IPS DF 19.7 (cell line): ENCODE results near the gene HNMT.
"Not testable (repeated sequence)": the region's sequence is repeated elsewhere in the genome, so short reads cannot be mapped to it uniquely, and the experiment has no call there.

ENCODE experiments used
- DNase-seq: peaks from one replicate; pipeline ENCODE4 v3.0.0-alpha.2; 2013; ENCODE audit warnings: low read depth, low spot score

Gene HNMT

DNA sequence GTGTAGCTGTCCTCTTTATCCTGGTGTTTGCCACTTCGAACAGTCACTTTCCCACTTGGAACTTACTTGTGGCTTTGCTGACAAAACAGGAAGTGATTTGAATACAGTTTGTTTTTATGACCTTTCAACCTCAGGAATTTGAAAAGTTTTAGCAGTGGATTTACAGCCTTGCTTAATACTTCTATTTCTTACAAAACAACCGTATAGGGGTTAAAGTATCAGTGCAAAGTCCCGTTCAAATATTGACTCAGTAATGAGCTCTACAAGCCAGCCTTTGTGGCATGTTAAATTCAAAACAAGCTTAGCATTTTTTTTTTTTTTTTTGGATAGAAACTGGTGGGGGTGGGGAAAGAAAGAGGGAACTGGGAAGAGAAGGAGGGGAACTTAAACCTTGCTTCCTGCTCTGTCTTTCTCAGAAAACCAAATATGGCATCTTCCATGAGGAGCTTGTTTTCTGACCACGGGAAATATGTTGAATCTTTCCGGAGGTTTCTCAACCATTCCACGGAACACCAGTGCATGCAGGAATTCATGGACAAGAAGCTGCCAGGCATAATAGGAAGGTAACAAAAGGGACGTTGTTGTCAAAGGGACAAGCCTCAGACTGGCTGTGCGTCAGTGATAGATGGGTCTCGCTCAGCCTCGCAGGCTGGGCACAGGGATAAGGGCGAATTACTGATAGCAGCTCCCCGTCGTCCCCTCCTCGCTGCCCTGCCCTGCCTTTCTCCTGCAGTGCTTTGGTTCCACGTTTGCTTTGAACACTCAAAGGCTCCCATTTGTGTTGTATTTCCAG lies at the start of gene HNMT:
HNMT (plus strand) TSS at position 408 of the 793 bp plus-strand sequence; CDS start at position 427, 19 bp downstream.
- no peak for DNase-seq

DNA sequence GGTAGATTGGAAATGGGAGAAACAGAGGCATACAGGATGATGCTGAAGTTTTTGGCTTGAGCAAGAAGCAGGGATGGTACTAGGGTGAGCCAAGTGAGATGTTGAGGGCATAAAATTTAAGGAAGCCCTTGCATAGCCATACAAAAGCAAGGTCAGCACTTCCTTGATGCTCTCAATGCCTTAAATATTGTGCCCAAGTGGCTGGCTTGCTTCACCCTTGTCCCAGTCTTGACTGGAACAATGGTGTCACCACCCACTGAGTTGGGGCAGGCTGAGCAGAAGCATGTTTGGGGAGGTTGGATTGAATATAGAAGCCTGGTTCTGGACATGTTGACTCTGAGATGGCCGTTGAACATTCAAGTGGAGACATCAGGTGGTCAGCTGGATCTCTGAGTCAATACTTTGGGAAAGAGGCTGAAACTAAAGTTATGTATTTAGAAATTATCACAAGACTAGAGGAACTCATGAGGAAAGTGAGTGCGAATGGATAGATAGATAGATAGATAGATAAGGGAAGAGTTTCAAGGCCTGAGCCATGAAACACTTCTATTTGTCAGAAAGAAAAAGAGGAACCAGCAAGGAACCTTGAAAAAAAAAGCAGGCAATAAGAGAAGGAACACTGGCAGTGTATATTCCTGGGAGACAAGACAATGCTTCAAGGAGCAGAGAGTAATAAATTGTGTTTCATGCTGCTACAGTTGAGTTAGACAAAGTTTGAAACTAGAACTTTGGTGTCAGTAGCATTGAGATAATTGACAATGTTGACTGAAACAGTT lies 43.0 kb upstream of the HNMT start:
- no peak for DNase-seq

DNA sequence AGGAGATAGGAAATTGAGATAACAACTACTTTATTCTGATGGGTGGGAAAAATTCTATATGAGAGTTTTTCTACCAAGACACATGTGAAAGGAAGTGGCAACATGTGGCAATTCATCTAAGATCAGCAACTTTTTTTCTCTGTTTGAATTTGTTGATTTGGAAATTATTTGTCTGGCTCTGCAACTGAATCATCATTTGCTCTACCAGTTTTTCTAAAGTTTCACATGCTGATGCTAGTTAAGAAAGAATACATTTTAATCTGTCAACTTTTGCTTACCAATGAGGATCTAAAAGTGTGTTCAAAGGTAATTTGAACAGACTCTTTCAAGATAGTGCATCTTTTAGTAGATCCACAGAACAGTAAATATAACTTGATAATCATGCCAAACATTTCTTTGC lies 42.1 kb upstream of the HNMT start:
- not testable (repeated sequence) for DNase-seq

DNA sequence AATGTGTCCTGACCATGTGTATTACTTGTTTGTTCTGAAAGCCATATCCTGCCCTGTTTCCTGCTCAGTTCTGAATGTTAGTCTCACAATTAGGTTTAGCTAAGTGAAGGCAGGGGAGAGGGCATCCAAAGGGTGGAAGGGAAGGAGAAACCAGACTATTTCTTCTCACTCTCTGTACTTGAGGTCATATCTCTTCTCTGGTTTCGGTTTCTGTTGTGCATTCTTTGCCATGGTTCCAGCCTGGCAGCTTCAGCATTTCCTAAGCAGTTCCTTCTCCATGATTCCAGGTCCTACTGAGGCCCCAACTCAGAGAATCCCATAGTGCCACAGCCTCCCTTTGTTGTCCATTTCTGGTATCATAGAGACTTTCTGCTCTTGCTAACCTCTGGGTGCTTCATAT lies 40.3 kb upstream of the HNMT start:
- no peak for DNase-seq

DNA sequence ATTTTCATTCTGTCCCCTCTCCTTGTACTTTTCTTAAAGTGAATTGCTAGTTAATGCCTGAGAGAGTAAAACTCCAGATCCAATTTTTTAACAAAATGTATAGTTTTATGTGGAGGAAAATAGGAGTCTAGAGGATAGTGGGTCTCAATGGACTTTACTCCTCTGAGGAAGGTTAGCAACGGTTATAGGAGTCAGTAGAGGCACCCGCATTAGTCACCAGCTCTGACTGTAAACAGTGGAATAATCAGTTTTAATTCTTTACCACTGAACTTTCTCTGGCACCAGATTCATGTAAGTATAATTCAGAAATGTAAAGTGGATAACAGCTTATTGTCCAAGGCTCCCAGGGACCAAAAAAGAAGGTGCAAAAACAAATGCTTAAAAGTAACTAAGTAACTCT lies 38.7 kb upstream of the HNMT start:
- DNase-seq, result no peak

DNA sequence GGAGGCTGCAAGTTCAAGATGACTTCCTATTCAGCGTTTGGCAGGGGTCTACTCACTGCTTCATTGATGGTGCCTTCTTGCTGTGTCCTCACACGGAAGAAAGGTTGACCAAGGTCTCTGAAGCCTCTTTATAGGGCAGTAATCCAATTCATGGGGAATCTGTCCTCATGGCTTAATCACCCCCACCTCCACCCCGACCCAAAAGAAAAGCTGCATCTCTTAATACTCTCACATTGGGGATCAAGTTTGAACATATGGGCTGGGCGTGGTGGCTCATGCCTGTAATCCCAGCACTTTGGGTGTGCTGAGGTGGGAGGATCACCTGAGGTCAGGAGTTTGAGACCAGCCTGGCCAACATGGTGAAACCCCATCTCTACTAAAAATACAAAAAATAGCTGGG lies 36.4 kb upstream of the HNMT start:
- no peak for DNase-seq

DNA sequence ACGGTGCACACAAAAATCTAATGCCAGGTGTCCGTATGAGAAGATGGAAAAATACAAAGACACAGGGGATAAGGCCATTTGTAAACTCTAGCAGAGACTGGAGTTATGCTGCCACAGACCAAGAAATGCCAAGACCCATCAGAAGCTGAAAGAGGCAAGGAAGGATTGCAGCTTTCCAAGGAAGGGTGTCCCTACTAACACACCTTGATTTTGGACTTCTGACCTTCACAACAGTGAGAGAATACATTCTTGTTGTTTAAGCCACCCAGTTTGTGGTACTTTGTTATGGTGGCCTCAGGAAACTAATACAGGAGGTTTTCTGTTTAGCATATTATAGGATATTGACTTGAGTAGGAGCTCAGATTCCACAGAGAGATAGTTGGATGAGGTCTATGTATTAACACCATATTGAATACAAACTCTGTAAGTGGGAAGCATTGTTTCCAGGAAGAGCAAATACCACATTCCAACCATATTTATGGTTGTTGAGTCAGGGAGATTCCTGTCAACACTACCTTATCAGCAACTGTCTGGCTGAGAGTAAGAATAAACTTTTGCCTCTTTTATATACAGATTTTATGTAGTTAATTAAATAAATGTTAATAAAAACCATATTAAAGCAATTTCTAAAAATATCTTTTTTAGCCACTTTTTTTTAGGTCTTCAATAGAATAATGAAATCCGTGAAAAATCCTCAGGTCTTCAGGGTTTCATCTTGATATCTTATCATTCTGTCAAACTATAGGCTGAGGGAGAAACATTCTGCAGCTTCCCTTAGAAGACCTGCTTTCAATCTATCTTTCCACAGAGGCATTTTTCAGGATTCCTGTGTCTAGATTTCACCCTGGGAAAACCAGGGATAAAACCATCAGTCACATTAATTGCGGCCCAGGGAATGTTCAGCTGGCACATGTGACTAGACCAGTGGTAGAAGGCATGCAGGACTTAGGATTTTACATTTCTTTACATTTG lies 35.4 kb upstream of the HNMT start:
- no peak for DNase-seq

DNA sequence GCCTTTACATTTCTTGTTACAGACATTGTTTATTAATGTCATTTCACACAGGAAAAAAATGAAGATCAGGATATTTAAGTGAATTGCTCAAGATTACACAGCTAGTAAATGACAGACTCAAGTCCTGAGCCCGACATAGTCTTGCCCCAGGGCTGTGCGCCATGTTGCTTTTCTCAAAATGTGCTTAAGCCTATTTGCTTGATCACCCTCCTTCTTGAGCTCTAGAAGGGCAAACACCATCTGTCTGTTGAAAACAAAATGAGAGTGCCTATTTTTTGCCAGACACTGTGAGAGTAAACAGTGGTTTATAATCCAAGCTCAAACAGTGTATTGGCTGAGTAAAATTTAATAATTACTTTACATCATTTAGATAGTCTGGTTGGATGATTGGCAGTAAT lies 34.8 kb upstream of the HNMT start:
- no peak for DNase-seq

DNA sequence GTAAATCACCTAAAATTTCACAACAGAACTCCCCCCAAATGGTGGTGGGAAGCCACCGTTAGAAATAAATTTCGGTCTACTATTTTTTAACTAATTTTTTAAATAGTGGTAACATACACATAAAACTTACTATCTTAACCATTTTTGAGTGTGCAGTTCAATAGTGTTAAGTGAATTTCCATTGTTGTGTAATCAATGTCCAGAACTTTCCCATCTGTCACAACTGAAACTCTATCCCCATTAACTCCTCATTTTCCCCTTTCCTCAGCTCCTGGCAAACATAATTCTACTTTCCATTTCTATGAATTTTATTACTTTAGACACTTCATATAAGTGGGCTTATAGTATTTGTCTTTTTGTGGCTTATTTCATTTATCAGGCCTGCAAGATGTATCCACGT lies 34.1 kb upstream of the HNMT start:
- DNase-seq, result no peak

DNA sequence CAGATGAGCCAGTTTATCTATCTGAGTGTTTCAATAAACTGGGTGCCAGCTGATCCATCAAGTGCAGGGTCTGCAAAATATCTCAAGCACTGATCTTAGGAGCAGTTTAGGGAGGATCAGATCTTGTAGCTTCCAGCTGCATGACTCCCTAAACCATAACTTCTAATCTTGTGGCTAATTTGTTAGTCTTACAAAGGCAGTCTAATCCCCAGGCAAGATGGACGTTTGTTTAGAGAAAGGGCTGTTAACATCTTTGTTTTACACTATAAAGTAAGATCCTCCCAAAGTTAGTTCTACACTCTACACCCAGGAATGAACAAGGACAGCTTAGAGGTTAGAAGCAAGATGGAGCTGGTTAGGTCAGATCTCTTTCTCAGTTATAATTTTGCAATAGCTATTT lies 28.7 kb upstream of the HNMT start:
- no peak for DNase-seq

DNA sequence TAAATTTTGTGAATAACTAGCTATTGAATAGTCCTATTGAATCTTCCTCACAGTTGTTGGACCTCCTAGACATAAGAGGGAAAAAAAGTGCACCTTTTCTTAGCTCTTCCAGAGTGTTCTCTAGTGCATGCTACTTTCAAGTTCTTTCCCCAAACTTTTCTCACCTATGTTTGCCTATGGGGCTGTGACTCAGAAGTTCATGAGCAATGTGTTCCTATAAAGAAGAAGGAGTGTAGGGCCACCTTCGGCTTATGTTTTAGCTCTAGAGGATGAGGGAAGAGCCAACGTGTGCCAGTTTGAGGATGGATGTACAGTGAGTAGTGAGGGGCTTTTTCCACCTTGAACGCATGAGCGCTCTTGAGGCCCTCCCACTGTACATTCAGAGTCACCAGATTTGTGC lies 27.0 kb upstream of the HNMT start:
- no peak for DNase-seq

DNA sequence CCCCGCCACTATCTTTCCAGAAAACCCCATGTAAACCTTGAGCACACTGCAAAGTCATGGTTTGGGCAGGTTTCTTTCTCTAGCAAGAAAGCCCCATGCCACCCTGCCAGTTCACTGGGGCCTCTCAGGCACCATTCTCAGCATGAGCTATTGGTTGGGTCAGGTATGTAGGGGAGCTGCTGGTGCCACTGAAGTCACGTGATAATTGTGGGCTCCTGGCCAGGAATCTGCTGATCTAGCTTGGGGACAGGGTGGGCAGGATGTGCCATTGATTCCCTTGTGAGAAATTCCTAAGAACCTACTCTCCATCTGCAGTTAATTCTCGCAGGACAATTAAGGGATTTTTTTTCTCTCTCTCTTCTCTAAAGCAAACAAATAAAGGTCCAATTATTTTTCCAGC lies 26.5 kb upstream of the HNMT start:
- no peak for DNase-seq

DNA sequence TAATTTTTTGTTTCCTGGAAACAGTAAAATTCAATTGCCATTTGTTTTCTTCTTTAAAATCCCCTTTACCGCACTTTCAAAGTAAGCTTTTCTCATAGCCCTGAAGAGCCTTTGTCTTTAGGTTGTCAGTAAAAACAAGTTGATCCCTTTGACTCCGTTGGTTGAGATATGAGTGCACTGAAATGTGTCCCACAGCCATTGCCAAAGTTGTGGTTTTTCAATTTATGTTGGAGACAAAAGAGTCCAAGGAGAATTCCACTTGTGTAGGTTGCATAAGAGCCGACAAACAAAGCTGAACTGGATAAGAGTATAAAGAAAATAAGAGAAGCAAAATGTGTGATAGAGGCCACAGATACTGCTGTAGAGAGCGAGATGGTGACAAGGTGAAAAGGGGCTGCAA lies 26.1 kb upstream of the HNMT start:
- no peak for DNase-seq

DNA sequence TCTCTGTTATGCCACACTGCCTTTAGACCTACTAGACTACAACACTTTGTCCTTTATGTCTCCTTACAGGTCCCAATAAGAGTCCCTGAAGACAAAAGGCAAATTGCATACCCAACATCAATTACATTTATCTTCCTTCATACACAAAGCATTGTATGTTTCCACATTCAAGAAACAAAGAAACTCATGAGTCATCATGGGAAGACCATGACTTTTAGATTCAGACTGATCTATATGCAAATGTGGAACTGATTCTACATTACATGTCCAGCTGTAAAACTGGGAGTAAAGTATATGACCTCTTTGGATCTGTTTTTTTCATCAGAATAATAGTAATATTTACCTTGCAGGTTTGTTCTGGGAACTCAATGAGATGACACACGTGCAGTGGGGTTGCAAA lies 25.2 kb upstream of the HNMT start:
- no peak for DNase-seq

DNA sequence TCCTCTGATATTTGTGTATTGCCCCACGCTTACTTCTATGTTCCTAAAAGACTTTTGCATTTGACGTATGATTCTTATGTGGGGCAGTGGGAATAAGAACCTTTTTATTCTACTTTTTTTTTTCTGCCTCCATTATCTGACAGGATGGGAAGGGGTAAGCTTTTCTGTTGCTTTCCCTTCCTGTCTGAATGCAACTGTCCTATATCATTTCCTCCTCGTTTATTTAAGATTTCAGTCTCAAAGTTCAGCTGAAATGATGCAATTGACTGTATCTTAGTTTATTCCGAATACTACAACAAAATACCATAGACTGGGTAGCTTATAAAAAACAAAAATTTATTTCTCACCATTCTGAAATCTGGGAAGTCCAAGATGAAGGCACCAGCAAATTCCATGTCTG lies 24.1 kb upstream of the HNMT start:
- DNase-seq, result no peak

DNA sequence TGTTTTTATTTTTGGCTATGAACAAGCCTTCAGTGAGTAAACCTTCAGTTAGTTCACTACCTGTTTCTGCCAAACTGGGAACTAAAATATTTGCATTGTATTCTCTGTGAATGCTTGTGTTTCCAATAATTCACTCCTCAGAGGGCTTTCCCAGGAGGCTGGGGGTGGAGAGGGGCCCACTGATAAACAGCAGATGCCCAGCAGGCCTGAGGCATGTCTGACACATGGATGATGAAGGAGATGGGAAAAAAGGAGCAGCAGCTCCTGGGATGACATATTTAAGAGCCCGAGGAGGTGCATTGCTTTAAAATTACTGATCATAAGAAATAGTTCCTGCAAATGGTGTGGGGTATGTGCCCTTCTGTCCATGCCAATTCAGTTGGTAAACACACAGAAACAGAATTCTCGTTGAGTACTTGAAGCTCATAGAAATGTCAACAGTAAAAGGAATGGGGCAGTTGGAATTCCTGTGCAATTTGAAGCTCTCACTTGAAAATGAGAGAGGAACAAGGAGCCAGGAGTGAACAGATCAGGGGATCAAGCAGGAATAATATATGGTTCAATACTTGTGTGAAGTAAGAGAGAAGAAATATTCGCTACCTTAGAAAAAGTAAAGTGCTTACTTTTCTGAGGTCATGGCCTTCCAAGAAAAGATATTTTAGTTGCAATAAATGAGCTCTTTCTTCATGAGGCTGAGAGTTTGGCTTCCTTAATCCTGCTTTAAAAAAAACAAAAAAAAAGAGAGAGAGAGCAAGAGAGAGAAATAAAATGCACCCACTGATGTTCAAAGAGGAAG lies 22.0 kb upstream of the HNMT start:
- DNase-seq, result no peak

DNA sequence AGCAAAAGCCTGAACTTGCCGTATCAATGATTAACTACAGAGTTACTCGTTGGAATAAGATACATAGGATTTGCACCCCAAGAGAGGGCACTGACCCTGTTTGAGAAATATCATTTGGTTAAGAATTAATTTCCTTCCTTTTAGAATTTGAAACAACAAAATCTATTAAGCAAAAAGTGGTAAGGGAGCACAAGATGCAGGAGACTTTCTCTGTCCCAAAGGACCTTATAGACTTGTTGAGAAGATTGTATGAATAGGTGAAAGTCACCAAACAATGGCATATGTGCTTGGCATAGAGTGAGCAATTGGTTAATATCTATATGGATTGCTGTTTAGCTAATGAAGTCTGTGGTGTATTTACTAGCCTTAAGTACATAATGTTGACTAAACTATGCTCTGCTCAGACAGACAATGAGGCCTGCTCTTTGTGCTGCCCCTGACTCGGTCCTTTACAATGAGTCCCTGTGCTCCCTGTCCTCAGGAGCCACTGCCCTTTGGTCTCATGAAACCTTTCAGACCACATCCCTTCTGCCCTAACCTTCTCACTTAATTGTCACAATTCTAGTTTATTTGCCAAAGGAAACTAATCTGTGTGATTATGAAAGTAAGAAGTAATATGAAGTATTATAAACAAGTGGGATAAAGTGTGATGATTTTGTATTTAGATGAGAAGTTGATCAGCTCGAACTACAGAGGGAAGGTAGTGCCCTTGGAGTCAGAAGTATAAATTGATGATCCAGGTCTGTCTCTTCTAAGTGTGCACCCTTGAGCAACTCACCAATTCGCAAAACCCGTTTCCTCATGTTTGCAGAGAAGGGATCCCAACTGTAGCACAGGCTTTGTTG lies 21.2 kb upstream of the HNMT start:
- DNase-seq, result no peak

DNA sequence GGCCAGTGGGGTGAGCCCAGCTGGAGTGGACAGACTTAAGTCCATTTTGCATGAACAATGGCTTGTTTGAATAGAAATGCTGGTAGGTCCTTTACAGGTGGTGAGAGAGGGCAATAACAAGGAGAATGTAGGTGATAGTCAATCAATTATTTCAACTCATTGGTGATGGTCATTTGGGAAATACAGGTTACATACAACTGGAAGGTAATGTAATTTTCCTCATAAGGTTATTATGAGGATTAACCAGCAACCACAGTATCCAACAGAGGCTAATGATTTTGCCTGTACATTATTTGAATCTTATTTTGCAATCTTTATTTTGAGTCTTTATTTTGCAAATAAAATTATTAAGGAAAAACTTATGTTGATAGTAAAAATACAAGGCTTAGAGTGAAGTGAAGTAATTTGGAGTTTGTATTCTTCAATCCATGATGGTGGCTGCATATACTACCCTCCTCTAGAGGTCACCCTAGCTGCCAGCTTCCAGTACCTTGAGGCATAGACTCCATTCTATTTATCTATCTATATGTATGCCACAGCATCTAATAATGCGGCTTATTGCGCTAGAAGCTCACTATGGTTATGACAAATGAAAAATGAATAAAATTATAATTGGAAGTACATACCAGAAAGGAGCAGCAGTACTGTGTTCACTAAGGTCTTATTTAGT lies 20.5 kb upstream of the HNMT start:
- DNase-seq, result no peak

DNA sequence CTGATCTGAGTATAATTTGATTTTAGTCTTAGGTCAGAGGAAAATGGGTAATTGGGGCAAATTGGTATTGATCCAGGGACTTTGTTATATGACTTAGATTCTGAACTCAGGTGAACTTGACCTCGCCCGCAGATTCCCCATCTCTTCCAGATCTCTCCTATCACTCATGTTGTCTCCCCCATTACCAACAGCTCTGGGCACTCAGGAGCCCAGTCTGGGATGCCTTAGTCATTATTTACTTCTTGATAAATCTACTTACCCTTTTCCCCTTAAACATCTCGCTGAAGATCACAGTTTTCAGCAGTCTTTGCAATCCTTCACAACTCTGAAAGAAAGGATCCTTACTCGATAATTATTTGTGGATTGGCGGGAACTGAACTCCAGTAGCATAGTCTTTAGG lies 19.6 kb upstream of the HNMT start:
- no peak for DNase-seq

DNA sequence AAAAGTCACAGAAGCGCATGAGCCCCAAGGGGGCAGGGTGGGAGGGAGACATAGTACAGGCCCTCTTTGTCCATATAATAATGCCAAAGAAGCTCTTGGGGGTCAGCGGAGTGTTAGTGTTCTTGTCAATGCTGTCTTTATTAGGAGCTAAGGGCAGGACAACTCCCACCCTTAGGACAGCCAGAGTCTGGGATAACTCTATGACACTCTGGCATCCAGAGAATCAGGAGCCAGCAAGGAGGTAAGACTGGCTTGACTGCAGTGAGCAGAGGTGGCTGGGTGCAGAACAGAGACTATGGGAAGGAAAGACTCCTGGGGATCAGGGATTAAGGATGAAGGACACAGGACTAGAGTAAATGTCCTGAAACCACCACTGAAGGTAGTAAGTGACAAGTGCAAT lies 19.0 kb upstream of the HNMT start:
- no peak for DNase-seq
